GM23248 (cell line): ENCODE data around the gene CD84.
"Not testable (repeated sequence)": the region's sequence is repeated elsewhere in the genome, so short reads cannot be mapped to it uniquely, and the experiment has no call there.

Experiments
- EZH2 ChIP-seq: fragments of 200-600 bp; sonication (generic); IDR thresholded peaks from 2 replicates; pipeline ENCODE4 v1.6.1; 2018; ENCODE audit warnings: antibody characterized with exemption, mild to moderate bottlenecking; ENCODE audit not compliant: insufficient read depth, poor library complexity, severe bottlenecking
- EZH2phosphoT487 ChIP-seq: fragments of 200-600 bp; sonication (generic); IDR thresholded peaks from 2 replicates; pipeline ENCODE4 v1.6.1; 2018; ENCODE audit warnings: antibody characterized with exemption, moderate library complexity, mild to moderate bottlenecking, low read depth; ENCODE audit not compliant: insufficient read depth

GRCh38 chr1:160563230-160563629 lies 16.1 kb downstream of the CD84 start:
- not testable (repeated sequence) for TF ChIP-seq EZH2, EZH2phosphoT487
